Transverse colon (tissue), 4 donors: ENCODE data around the gene NXF3. TPM values are rescaled to one million over a fixed set of nuclear protein-coding genes. Genes with fewer than 3 reads are reported as not detected.
"Not testable (repeated sequence)": the region's sequence is repeated elsewhere in the genome, so short reads cannot be mapped to it uniquely, and the experiment has no call there.

Experiments used
- DNase-seq: peaks from one replicate; pipeline ENCODE4 v3.0.0-alpha.2; 2019
- H3K27ac ChIP-seq, 4 donors: fragments of 200-600 bp; sonication (generic); 2 replicates each; pipeline ENCODE4 v1.5.1; 2016 to 2018; ENCODE audit warnings: inconsistent platforms in 4 of 4
- H3K27me3 ChIP-seq: fragments of 200-600 bp; sonication (generic); 2 replicates; pipeline ENCODE4 v1.5.1; 2017; ENCODE audit warnings: inconsistent platforms
- H3K36me3 ChIP-seq, 4 donors: fragments of 200-600 bp; sonication (generic); 2 replicates each; pipeline ENCODE4 v1.5.1; 2017 to 2019; ENCODE audit warnings: inconsistent platforms in 4 of 4
- H3K4me1 ChIP-seq, 4 donors: fragments of 200-600 bp; sonication (generic); 2 replicates each; pipeline ENCODE4 v1.5.1; 2017 to 2020; ENCODE audit warnings: inconsistent platforms in 4 of 4
- H3K4me3 ChIP-seq, 4 donors: fragments of 200-600 bp; sonication (generic); 1 replicate in 1 of 4; 2 replicates in 3 of 4; pipeline versions ENCODE4 v1.5.1 to v1.6.1; 2017 to 2019; ENCODE audit warnings: inconsistent platforms in 4 of 4
- H3K9me3 ChIP-seq, 2 donors: fragments of 200-600 bp; sonication (generic); 2 replicates each; pipeline ENCODE4 v1.5.1; 2017 to 2019; ENCODE audit warnings: inconsistent platforms in 2 of 2
- CTCF ChIP-seq, 5 experiments: fragments of 200-600 bp in 3 of 5; fragments of 450-650 bp in 2 of 5; sonication (generic) in 3 of 5; IDR thresholded peaks; 1 replicate in 2 of 5; 2 replicates in 3 of 5; pipeline ENCODE4 v1.5.1; 2016 to 2017; ENCODE audit warnings: antibody characterized with exemption in 5 of 5, inconsistent platforms in 3 of 5, mild to moderate bottlenecking in 2 of 5, moderate library complexity in 1 of 5
- EP300 ChIP-seq: sonication (generic); formaldehyde crosslinking; IDR thresholded peaks from one replicate; pipeline ENCODE4 v1.6.1; 2017; ENCODE audit warnings: antibody characterized with exemption, low read depth
- POLR2A ChIP-seq: fragments of 450-650 bp; IDR thresholded peaks from one replicate; pipeline ENCODE4 v1.6.1; 2016; ENCODE audit warnings: antibody characterized with exemption, mild to moderate bottlenecking, moderate library complexity
- POLR2AphosphoS5 ChIP-seq, 3 donors: sonication (generic); formaldehyde crosslinking; IDR thresholded peaks; one replicate each; pipeline ENCODE4 v1.6.1; 2016; ENCODE audit warnings: antibody characterized with exemption in 3 of 3
- WGBS, 2 donors: methylation state at CpG; one replicate each; pipeline ENCODE4 v1.1.5; 2018; ENCODE audit warnings: low coverage in 1 of 2; 5-methylcytosine and 5-hydroxymethylcytosine counted together
- in situ Hi-C, 4 donors: fragments of 200-750 bp; cut with MboI; loops; one replicate each; pipeline versions ENCODE4 v1.15.0 to v1.15.1; 2017; ENCODE audit warnings: low sequenced_read_pairs in 3 of 4, low pct_ligation_motif_present in 1 of 4, low pct_unique_long_range_greater_than_20kb in 1 of 4
- intact Hi-C: fragments of 100-400 bp; cut with DNase I; formaldehyde crosslinking; loops from one replicate; pipeline ENCODE4 v1.15.1; 2023; ENCODE audit warnings: low total_unique reads
- total RNA-seq, 4 donors: library from RNA; depleted of rRNA; stranded (reverse); fragments of >200 nt; gene quantifications; one replicate each; pipeline ENCODE4 v1.1.0, GENCODE V29; 2016

NXF3 gene
- total RNA-seq, 4 donors from 2014 or later: 0.64 to 2.0 TPM; not detected in 2

- intact Hi-C loops: no loop called here
Measured at GRCh38 chrX:103056902-103057301, 36.0 kb downstream of the NXF3 start.

GRCh38 chrX:103052625-103053024, 40.3 kb downstream of the NXF3 start:
- H3K27ac ChIP-seq: no peak overlapping the region
- in situ Hi-C loops (loop anchor here in 1 of 4 donors (25.0 kb wide), 1 partner anchor 90 kb away; no protein-coding TSS in a partner anchor), intact Hi-C loops (no loop called here)
- no peaks in the 10 kb centered on the region for H3K9me3 ChIP-seq
- no peak for DNase-seq
- H3K4me3 ChIP-seq: no peak overlapping the region
- H3K4me1 ChIP-seq: no peaks in the 10 kb centered on the region
- no peaks in the 10 kb centered on the region for H3K36me3 ChIP-seq
- H3K27me3 ChIP-seq: no peaks in the 10 kb centered on the region
- no peak for TF ChIP-seq POLR2A
- no peak for TF ChIP-seq EP300
- TF ChIP-seq CTCF (IDR thresholded peaks at IDR 0.05): no peak

More at GRCh38 chrX:103056902-103057301, 36.0 kb downstream of the NXF3 start:
- Histone ChIP-seq H3K36me3 (no peaks in the 10 kb centered on the region), H3K9me3 (no peaks in the 10 kb centered on the region), H3K27me3 (no peaks in the 10 kb centered on the region), H3K4me3 (no peak overlapping the region), H3K27ac (no peak overlapping the region), H3K4me1 (no peaks in the 10 kb centered on the region)
- WGBS, 2 donors: 65% methylated on average over 2 of the region's 2 CpGs; no CpG with 5 or more reads in 1 of the 2 donors
- in situ Hi-C loops: loop anchor here in 1 of 4 donors (25.0 kb wide), 1 partner anchor 95 kb away; no protein-coding TSS in a partner anchor
- no peak for TF ChIP-seq POLR2A
- TF ChIP-seq EP300: no peak
- TF ChIP-seq CTCF (IDR thresholded peaks at IDR 0.05): no peak
- TF ChIP-seq POLR2AphosphoS5 (IDR thresholded peaks at IDR 0.05): no peak
- no peak for DNase-seq

- Histone ChIP-seq H3K4me3 (no peak overlapping the region), H3K36me3 (no peaks in the 10 kb centered on the region), H3K9me3 (no peaks in the 10 kb centered on the region), H3K4me1 (no peaks in the 10 kb centered on the region), H3K27ac (no peak overlapping the region), H3K27me3 (no peaks in the 10 kb centered on the region)
- DNase-seq: no peak
- in situ Hi-C loops (loop anchor here in 1 of 4 donors (25.0 kb wide), 1 partner anchor 89 kb away; no protein-coding TSS in a partner anchor), intact Hi-C loops (no loop called here)
- 0 to 34% methylated on average over 2 to 8 of the region's 8 CpGs for WGBS, 2 donors
- TF ChIP-seq CTCF (IDR thresholded peaks at IDR 0.05) (no peak), EP300 (no peak), POLR2A (no peak), POLR2AphosphoS5 (IDR thresholded peaks at IDR 0.05) (no peak)
Measured at GRCh38 chrX:103051260-103051789, 41.6 kb downstream of the NXF3 start.

GRCh38 chrX:103033371-103033770, 59.6 kb downstream of the NXF3 start:
- in situ Hi-C loops, H3K36me3 ChIP-seq, H3K9me3 ChIP-seq, DNase-seq, intact Hi-C loops, H3K27me3 ChIP-seq, H3K4me1 ChIP-seq, H3K4me3 ChIP-seq, H3K27ac ChIP-seq: not testable (repeated sequence)
- 64 to 100% methylated on average over 1 of the region's 1 CpG for WGBS, 2 donors

Other genes with a start within 250 kb of the NXF3 start
- 1 to 10 TPM in 2 of 4 donors, not detected in 2; 1.7 to 2.2 TPM for gene RAB40AL, start 155.9 kb downstream of the NXF3 start, total RNA-seq
- gene BEX1, start 29.0 kb downstream of the NXF3 start, total RNA-seq: 1 to 10 TPM in 2 of 4 donors, not detected in 2; 3.0 to 3.3 TPM
- 10 to 100 TPM in 3 of 4 donors, 1 to 10 TPM in 1; 4.4 to 27.5 (median 16.2) TPM for gene BEX4, start 122.0 kb upstream of the NXF3 start, total RNA-seq
- 10 to 100 TPM in 2 of 4 donors, 1 to 10 TPM in 2; 8.0 to 41.4 (median 20.8) TPM for gene TCEAL8, start 162.0 kb upstream of the NXF3 start, total RNA-seq
- under 1 TPM in 1 of 4 donors, not detected in 3; 0.64 TPM for gene TCEAL5, start 183.6 kb upstream of the NXF3 start, total RNA-seq
- gene BEX2, start 217.8 kb upstream of the NXF3 start, total RNA-seq: 1 to 10 TPM in 3 of 4 donors, not detected in 1; 7.5 to 9.1 (median 8.7) TPM
- 1 to 10 TPM in 3 of 4 donors, not detected in 1; 2.8 to 3.7 (median 3.5) TPM for gene TCEAL7, start 237.1 kb upstream of the NXF3 start, total RNA-seq